Measurements from ENCODE around the gene SLC22A13. TPM values are rescaled to one million over a fixed set of nuclear protein-coding genes. Genes with fewer than 3 reads are reported as not detected.

The SLC22A13 gene
- polyA plus RNA-seq, 4 donors = 0.15 to 0.18 TPM; not detected in 2

- FAIRE-seq (no peak), DNase-seq (no peak)
- Histone ChIP-seq H3K4me3 (ENCODE audit: low read depth in 1 of 3, low read length in 3 of 3) (no peak overlapping the region), H3K36me3 (ENCODE audit: control insufficient read depth in 3 of 3, insufficient read depth in 2 of 3, low read depth in 1 of 3, low read length in 3 of 3) (peaks cover 6 to 22% (median 17%) of the 10 kb centered on the region in 3 donors), H3K9me3 (ENCODE audit: control insufficient read depth in 2 of 2, insufficient read depth in 1 of 2, low read depth in 1 of 2, low read length in 1 of 2) (no peaks in the 10 kb centered on the region), H3K27me3 (ENCODE audit: control insufficient read depth in 3 of 3, insufficient read depth in 3 of 3, low read length in 3 of 3) (no peaks in the 10 kb centered on the region), H3K27ac (ENCODE audit: low read depth in 1 of 3, low read length in 2 of 3) (no peak overlapping the region), H3K4me1 (ENCODE audit: control insufficient read depth in 3 of 3, insufficient read depth in 2 of 3, low read depth in 1 of 3, low read length in 2 of 3) (no peaks in the 10 kb centered on the region)
- 84 to 92% (median 91%) methylated on average over 4 of the region's 4 CpGs for WGBS, 3 donors
Observed at GRCh38 chr3:38253704-38254103, 11.9 kb upstream of the SLC22A13 start.

GRCh38 chr3:38254872-38255271 is 10.7 kb upstream of the SLC22A13 start:
- WGBS, 3 donors = 85 to 88% (median 87%) methylated on average over 2 of the region's 2 CpGs
- FAIRE-seq (no peak), DNase-seq (no peak)
- H3K4me3 ChIP-seq (ENCODE audit: low read depth in 1 of 3, low read length in 3 of 3) = no peak overlapping the region
- H3K4me1 ChIP-seq (ENCODE audit: control insufficient read depth in 3 of 3, insufficient read depth in 2 of 3, low read depth in 1 of 3, low read length in 2 of 3) = no peaks in the 10 kb centered on the region
- no peaks in the 10 kb centered on the region for H3K9me3 ChIP-seq (ENCODE audit: control insufficient read depth in 2 of 2, insufficient read depth in 1 of 2, low read depth in 1 of 2, low read length in 1 of 2)
- no peak overlapping the region for H3K27ac ChIP-seq (ENCODE audit: low read depth in 1 of 3, low read length in 2 of 3)
- peaks cover 6 to 22% (median 17%) of the 10 kb centered on the region in 3 donors for H3K36me3 ChIP-seq (ENCODE audit: control insufficient read depth in 3 of 3, insufficient read depth in 2 of 3, low read depth in 1 of 3, low read length in 3 of 3)
- no peaks in the 10 kb centered on the region for H3K27me3 ChIP-seq (ENCODE audit: control insufficient read depth in 3 of 3, insufficient read depth in 3 of 3, low read length in 3 of 3)

- H3K4me3 ChIP-seq (ENCODE audit: low read depth in 1 of 3, low read length in 3 of 3) = no peak overlapping the region
- H3K27ac ChIP-seq (ENCODE audit: low read depth in 1 of 3, low read length in 2 of 3) = no peak overlapping the region
- no peaks in the 10 kb centered on the region for H3K9me3 ChIP-seq (ENCODE audit: control insufficient read depth in 2 of 2, insufficient read depth in 1 of 2, low read depth in 1 of 2, low read length in 1 of 2)
- H3K27me3 ChIP-seq (ENCODE audit: control insufficient read depth in 3 of 3, insufficient read depth in 3 of 3, low read length in 3 of 3) = no peaks in the 10 kb centered on the region
- H3K4me1 ChIP-seq (ENCODE audit: control insufficient read depth in 3 of 3, insufficient read depth in 2 of 3, low read depth in 1 of 3, low read length in 2 of 3) = no peaks in the 10 kb centered on the region
- no peak for DNase-seq
- 91 to 96% (median 96%) methylated on average over 1 of the region's 1 CpG for WGBS, 3 donors
- no peak for FAIRE-seq
- peaks cover 6 to 21% (median 17%) of the 10 kb centered on the region in 3 donors for H3K36me3 ChIP-seq (ENCODE audit: control insufficient read depth in 3 of 3, insufficient read depth in 2 of 3, low read depth in 1 of 3, low read length in 3 of 3)
Observed at GRCh38 chr3:38255627-38256026, 10.0 kb upstream of the SLC22A13 start.

GRCh38 chr3:38257583-38257982 is 8.0 kb upstream of the SLC22A13 start:
- H3K27ac ChIP-seq (ENCODE audit: low read depth in 1 of 3, low read length in 2 of 3) = no peak overlapping the region
- peaks cover 3 to 17% (median 9%) of the 10 kb centered on the region in 3 donors for H3K36me3 ChIP-seq (ENCODE audit: control insufficient read depth in 3 of 3, insufficient read depth in 2 of 3, low read depth in 1 of 3, low read length in 3 of 3)
- no peak for FAIRE-seq

GRCh38 chr3:38260474-38260873 is 5.1 kb upstream of the SLC22A13 start:
- H3K9me3 ChIP-seq (ENCODE audit: control insufficient read depth in 2 of 2, insufficient read depth in 1 of 2, low read depth in 1 of 2, low read length in 1 of 2) = no peaks in the 10 kb centered on the region
- no peaks in the 10 kb centered on the region for H3K27me3 ChIP-seq (ENCODE audit: control insufficient read depth in 3 of 3, insufficient read depth in 3 of 3, low read length in 3 of 3)
- H3K36me3 ChIP-seq (ENCODE audit: control insufficient read depth in 3 of 3, insufficient read depth in 2 of 3, low read depth in 1 of 3, low read length in 3 of 3) = peaks cover 0 to 2% (median 0%) of the 10 kb centered on the region in 3 donors
- H3K4me3 ChIP-seq (ENCODE audit: low read depth in 1 of 3, low read length in 3 of 3) = no peak overlapping the region
- 94 to 98% (median 98%) methylated on average over 2 of the region's 2 CpGs for WGBS, 3 donors
- H3K4me1 ChIP-seq (ENCODE audit: control insufficient read depth in 3 of 3, insufficient read depth in 2 of 3, low read depth in 1 of 3, low read length in 2 of 3) = no peaks in the 10 kb centered on the region
- no peak overlapping the region for H3K27ac ChIP-seq (ENCODE audit: low read depth in 1 of 3, low read length in 2 of 3)
- no peak for FAIRE-seq
- peak; percentile 5 to 23 for DNase-seq

More at GRCh38 chr3:38257583-38257982, 8.0 kb upstream of the SLC22A13 start:
- Histone ChIP-seq H3K9me3 (ENCODE audit: control insufficient read depth in 2 of 2, insufficient read depth in 1 of 2, low read depth in 1 of 2, low read length in 1 of 2) (no peaks in the 10 kb centered on the region), H3K27me3 (ENCODE audit: control insufficient read depth in 3 of 3, insufficient read depth in 3 of 3, low read length in 3 of 3) (no peaks in the 10 kb centered on the region), H3K4me1 (ENCODE audit: control insufficient read depth in 3 of 3, insufficient read depth in 2 of 3, low read depth in 1 of 3, low read length in 2 of 3) (no peaks in the 10 kb centered on the region), H3K4me3 (ENCODE audit: low read depth in 1 of 3, low read length in 3 of 3) (no peak overlapping the region)
- no peak for DNase-seq
- WGBS, 3 donors = 63 to 84% (median 71%) methylated on average over 1 of the region's 1 CpG

- H3K4me1 ChIP-seq (ENCODE audit: control insufficient read depth in 3 of 3, insufficient read depth in 2 of 3, low read depth in 1 of 3, low read length in 2 of 3) = no peaks in the 10 kb centered on the region
- peak in 1 of 2 donors; percentile 7 for DNase-seq
- peaks cover 0 to 2% (median 0%) of the 10 kb centered on the region in 3 donors for H3K36me3 ChIP-seq (ENCODE audit: control insufficient read depth in 3 of 3, insufficient read depth in 2 of 3, low read depth in 1 of 3, low read length in 3 of 3)
- no peak overlapping the region for H3K27ac ChIP-seq (ENCODE audit: low read depth in 1 of 3, low read length in 2 of 3)
- no peaks in the 10 kb centered on the region for H3K27me3 ChIP-seq (ENCODE audit: control insufficient read depth in 3 of 3, insufficient read depth in 3 of 3, low read length in 3 of 3)
- WGBS, 3 donors = 0% methylated on average over 1 of the region's 1 CpG
- no peak overlapping the region for H3K4me3 ChIP-seq (ENCODE audit: low read depth in 1 of 3, low read length in 3 of 3)
- FAIRE-seq = no peak
- no peaks in the 10 kb centered on the region for H3K9me3 ChIP-seq (ENCODE audit: control insufficient read depth in 2 of 2, insufficient read depth in 1 of 2, low read depth in 1 of 2, low read length in 1 of 2)
Observed at GRCh38 chr3:38264353-38264771, 1.2 kb upstream of the SLC22A13 start.

- H3K9me3 ChIP-seq (ENCODE audit: control insufficient read depth in 2 of 2, insufficient read depth in 1 of 2, low read depth in 1 of 2, low read length in 1 of 2) = no peaks in the 10 kb centered on the region
- H3K27me3 ChIP-seq (ENCODE audit: control insufficient read depth in 3 of 3, insufficient read depth in 3 of 3, low read length in 3 of 3) = no peaks in the 10 kb centered on the region
- no peak overlapping the region for H3K4me3 ChIP-seq (ENCODE audit: low read depth in 1 of 3, low read length in 3 of 3)
- peaks cover 0 to 2% (median 0%) of the 10 kb centered on the region in 3 donors for H3K36me3 ChIP-seq (ENCODE audit: control insufficient read depth in 3 of 3, insufficient read depth in 2 of 3, low read depth in 1 of 3, low read length in 3 of 3)
- 75 to 88% (median 79%) methylated on average over 1 of the region's 1 CpG for WGBS, 3 donors
- no peaks in the 10 kb centered on the region for H3K4me1 ChIP-seq (ENCODE audit: control insufficient read depth in 3 of 3, insufficient read depth in 2 of 3, low read depth in 1 of 3, low read length in 2 of 3)
- no peak overlapping the region for H3K27ac ChIP-seq (ENCODE audit: low read depth in 1 of 3, low read length in 2 of 3)
- FAIRE-seq = no peak
- no peak for DNase-seq
Observed at GRCh38 chr3:38264779-38265178, 833 bp upstream of the SLC22A13 start.

- WGBS, 3 donors = 77 to 96% (median 88%) methylated on average over 1 of the region's 1 CpG
- no peaks in the 10 kb centered on the region for H3K36me3 ChIP-seq (ENCODE audit: control insufficient read depth in 3 of 3, insufficient read depth in 2 of 3, low read depth in 1 of 3, low read length in 3 of 3)
- FAIRE-seq (no peak), DNase-seq (no peak)
- H3K27ac ChIP-seq (ENCODE audit: low read depth in 1 of 3, low read length in 2 of 3) = no peak overlapping the region
- no peaks in the 10 kb centered on the region for H3K9me3 ChIP-seq (ENCODE audit: control insufficient read depth in 2 of 2, insufficient read depth in 1 of 2, low read depth in 1 of 2, low read length in 1 of 2)
- H3K27me3 ChIP-seq (ENCODE audit: control insufficient read depth in 3 of 3, insufficient read depth in 3 of 3, low read length in 3 of 3) = no peaks in the 10 kb centered on the region
- H3K4me1 ChIP-seq (ENCODE audit: control insufficient read depth in 3 of 3, insufficient read depth in 2 of 3, low read depth in 1 of 3, low read length in 2 of 3) = no peaks in the 10 kb centered on the region
- no peak overlapping the region for H3K4me3 ChIP-seq (ENCODE audit: low read depth in 1 of 3, low read length in 3 of 3)
Observed at GRCh38 chr3:38266810-38267209, 1.2 kb downstream of the SLC22A13 start.

GRCh38 chr3:38267662-38268061 is 2.0 kb downstream of the SLC22A13 start:
- no peak for DNase-seq
- no peaks in the 10 kb centered on the region for H3K4me1 ChIP-seq (ENCODE audit: control insufficient read depth in 3 of 3, insufficient read depth in 2 of 3, low read depth in 1 of 3, low read length in 2 of 3)
- no peak overlapping the region for H3K4me3 ChIP-seq (ENCODE audit: low read depth in 1 of 3, low read length in 3 of 3)
- no peaks in the 10 kb centered on the region for H3K9me3 ChIP-seq (ENCODE audit: control insufficient read depth in 2 of 2, insufficient read depth in 1 of 2, low read depth in 1 of 2, low read length in 1 of 2)
- WGBS, 3 donors = 73 to 93% (median 90%) methylated on average over 2 of the region's 2 CpGs
- no peak for FAIRE-seq
- H3K27ac ChIP-seq (ENCODE audit: low read depth in 1 of 3, low read length in 2 of 3) = no peak overlapping the region
- no peaks in the 10 kb centered on the region for H3K27me3 ChIP-seq (ENCODE audit: control insufficient read depth in 3 of 3, insufficient read depth in 3 of 3, low read length in 3 of 3)
- H3K36me3 ChIP-seq (ENCODE audit: control insufficient read depth in 3 of 3, insufficient read depth in 2 of 3, low read depth in 1 of 3, low read length in 3 of 3) = no peaks in the 10 kb centered on the region
